Nephron (organoid): Measurements from ENCODE around the gene DGCR6L.

Experiments
- H3K27ac Mint-ChIP-seq, 3 experiments: 2 replicates each; pipeline ENCODE4 v1.8.0; 2020; ENCODE audit warnings: mixed read lengths in 3 of 3, mild to moderate bottlenecking in 2 of 3, moderate library complexity in 1 of 3
- H3K27me3 Mint-ChIP-seq: 2 replicates; pipeline ENCODE4 v1.8.0; 2021; ENCODE audit warnings: low read depth, mild to moderate bottlenecking, moderate library complexity, mixed read lengths
- H3K36me3 Mint-ChIP-seq: 2 replicates; pipeline ENCODE4 v1.8.0; 2020; ENCODE audit warnings: low read depth, mixed read lengths
- H3K4me1 Mint-ChIP-seq: 2 replicates; pipeline ENCODE4 v1.8.0; 2020; ENCODE audit warnings: mixed read lengths
- H3K4me3 Mint-ChIP-seq, 3 experiments: 2 replicates each; pipeline ENCODE4 v1.8.0; 2020; ENCODE audit warnings: mild to moderate bottlenecking in 3 of 3, mixed read lengths in 3 of 3, moderate library complexity in 2 of 3
- H3K9me3 Mint-ChIP-seq: 2 replicates; pipeline ENCODE4 v1.8.0; 2020; ENCODE audit warnings: mixed read lengths
- CTCF ChIP-seq, 3 experiments: fragments of 200-600 bp; sonication (generic); IDR thresholded peaks; one replicate each; pipeline ENCODE4 v1.5.0; 2021; ENCODE audit warnings: antibody characterized with exemption in 3 of 3; ENCODE audit not compliant: unreplicated experiment in 3 of 3

The DGCR6L gene

GRCh38 chr22:20295262-20296064 is 24.4 kb downstream of the DGCR6L start:
- Mint-ChIP-seq H3K27me3 (peaks cover 59% of the 10 kb centered on the region), H3K4me1 (no peaks in the 10 kb centered on the region), H3K4me3 (no peak overlapping the region), H3K36me3 (no peaks in the 10 kb centered on the region), H3K27ac (no peak overlapping the region), H3K9me3 (no peaks in the 10 kb centered on the region)
- no peak for TF ChIP-seq CTCF (IDR thresholded peaks at IDR 0.05; ENCODE audit: unreplicated experiment in 3 of 3)

DNA sequence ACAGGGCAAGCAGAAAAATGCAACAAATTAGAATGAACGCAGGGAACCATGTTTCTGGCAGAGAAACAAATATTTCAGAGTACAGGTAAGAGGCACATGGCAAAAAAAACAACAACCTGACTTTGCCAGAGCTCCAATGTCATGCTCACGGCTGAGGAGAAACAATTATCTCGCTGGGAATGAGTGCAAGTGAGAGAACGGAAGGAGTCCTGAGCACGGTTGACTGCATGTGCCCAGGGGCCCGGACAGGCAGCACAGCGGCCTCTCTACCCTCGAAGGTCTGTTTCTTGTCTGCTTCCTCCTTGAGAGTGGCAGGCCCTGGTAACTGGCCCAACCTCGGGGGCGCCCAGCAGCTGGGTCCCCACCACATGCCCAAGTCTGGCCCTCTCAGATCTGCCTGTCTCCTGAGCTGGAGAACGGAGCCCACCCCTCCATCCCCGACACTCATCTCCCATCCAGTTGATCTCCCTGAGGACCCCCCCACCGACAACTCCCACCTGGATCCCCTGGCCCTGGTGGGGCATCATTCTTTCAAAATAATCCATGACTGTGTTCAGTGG is 27.1 kb downstream of the DGCR6L start:
- no peaks in the 10 kb centered on the region for H3K36me3 Mint-ChIP-seq
- TF ChIP-seq CTCF (IDR thresholded peaks at IDR 0.05; ENCODE audit: unreplicated experiment in 3 of 3): no peak
- no peaks in the 10 kb centered on the region for H3K9me3 Mint-ChIP-seq
- no peak overlapping the region for H3K27ac Mint-ChIP-seq
- H3K4me1 Mint-ChIP-seq: no peaks in the 10 kb centered on the region
- H3K27me3 Mint-ChIP-seq: peaks cover 44% of the 10 kb centered on the region
- H3K4me3 Mint-ChIP-seq: no peak overlapping the region

GRCh38 chr22:20292108-20292507 is 27.8 kb downstream of the DGCR6L start:
- no peak overlapping the region for H3K4me3 Mint-ChIP-seq
- H3K27ac Mint-ChIP-seq: no peak overlapping the region
- no peak for TF ChIP-seq CTCF (IDR thresholded peaks at IDR 0.05; ENCODE audit: unreplicated experiment in 3 of 3)
- no peaks in the 10 kb centered on the region for H3K4me1 Mint-ChIP-seq
- peaks cover 37% of the 10 kb centered on the region for H3K27me3 Mint-ChIP-seq
- no peaks in the 10 kb centered on the region for H3K36me3 Mint-ChIP-seq
- H3K9me3 Mint-ChIP-seq: no peaks in the 10 kb centered on the region

GRCh38 chr22:20291604-20292063 is 28.2 kb downstream of the DGCR6L start:
- Mint-ChIP-seq H3K4me3 (no peak overlapping the region), H3K36me3 (no peaks in the 10 kb centered on the region), H3K27ac (no peak overlapping the region), H3K27me3 (peaks cover 32% of the 10 kb centered on the region), H3K4me1 (no peaks in the 10 kb centered on the region), H3K9me3 (no peaks in the 10 kb centered on the region)
- no peak for TF ChIP-seq CTCF (IDR thresholded peaks at IDR 0.05; ENCODE audit: unreplicated experiment in 3 of 3)

DNA sequence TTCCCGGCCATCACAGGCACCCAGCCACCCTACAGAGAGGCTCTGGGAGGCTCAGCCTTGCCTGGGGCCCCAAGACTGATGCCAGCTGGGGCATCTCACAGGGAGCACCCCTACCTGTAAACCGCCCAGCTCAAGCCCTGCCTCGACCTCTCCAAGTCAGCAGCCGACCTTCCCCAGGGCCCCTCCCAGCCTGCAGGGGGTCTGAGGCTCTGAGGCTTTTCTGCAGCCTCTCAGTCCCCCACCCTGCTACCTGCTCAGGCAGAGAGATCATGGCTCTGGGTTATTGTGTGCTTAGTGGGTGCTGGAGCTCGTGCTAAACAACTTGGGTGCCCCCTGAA is 28.6 kb downstream of the DGCR6L start:
- peaks cover 32% of the 10 kb centered on the region for H3K27me3 Mint-ChIP-seq
- no peaks in the 10 kb centered on the region for H3K36me3 Mint-ChIP-seq
- TF ChIP-seq CTCF (IDR thresholded peaks at IDR 0.05; ENCODE audit: unreplicated experiment in 3 of 3): no peak
- H3K9me3 Mint-ChIP-seq: no peaks in the 10 kb centered on the region
- no peaks in the 10 kb centered on the region for H3K4me1 Mint-ChIP-seq
- H3K4me3 Mint-ChIP-seq: no peak overlapping the region
- no peak overlapping the region for H3K27ac Mint-ChIP-seq
